Measurements from ENCODE around the gene PVALEF. TPM values are rescaled to one million over a fixed set of nuclear protein-coding genes. Genes with fewer than 3 reads are reported as not detected.

The PVALEF gene
- total and polyA plus RNA-seq, 2 of the 8 experiments (the other 6 are each of a cell fraction or from before 2014, with no cell fraction given) = 0.03 TPM; not detected in 1

GRCh38 chr17:81132197-81132540 is 33.1 kb upstream of the PVALEF start:
- Histone ChIP-seq H3K56ac (replicated peaks; ENCODE audit: insufficient read length, low read depth, low read length) (no peak overlapping the region), H3K14ac (ENCODE audit: insufficient read length) (no peak overlapping the region), H3K23me2 (ENCODE audit: low read depth, low read length) (no peaks in the 10 kb centered on the region), H3K79me1 (ENCODE audit: low read depth, low read length) (no peaks in the 10 kb centered on the region), H2AFZ (ENCODE audit: low read length) (no peak overlapping the region), H2BK5ac (ENCODE audit: low read depth, low read length) (no peak overlapping the region), H3K27me3 (replicated peaks in 1 of 4; ENCODE audit: control insufficient read depth in 3 of 4, extremely low read depth in 1 of 4, insufficient read depth in 3 of 4, low read length in 3 of 4) (no peaks in the 10 kb centered on the region), H3K79me2 (ENCODE audit: control insufficient read depth in 1 of 2, insufficient read depth in 2 of 2, low read length in 2 of 2) (no peaks in the 10 kb centered on the region), H2AK5ac (ENCODE audit: low read depth, low read length) (no peak overlapping the region), H3K36me3 (ENCODE audit: control insufficient read depth in 2 of 4, insufficient read depth in 4 of 4, low read length in 3 of 4) (no peaks in the 10 kb centered on the region), H4K8ac (ENCODE audit: extremely low read depth, insufficient read depth, low read length) (no peak overlapping the region), H3K4me2 (ENCODE audit: insufficient read depth in 1 of 2, low read depth in 2 of 2, low read length in 2 of 2) (no peak overlapping the region), H3K27ac (ENCODE audit: low read depth, low read length) (no peak overlapping the region), H3K4me1 (replicated peaks in 1 of 4; ENCODE audit: control insufficient read depth in 3 of 4, insufficient read depth in 4 of 4, low read length in 3 of 4) (peaks cover 0 to 9% (median 4%) of the 10 kb centered on the region in 4 experiments; a peak in 3 of 7 replicates), H2BK20ac (ENCODE audit: low read length) (no peak overlapping the region), H4K20me1 (replicated peaks in 1 of 2; ENCODE audit: control insufficient read depth in 1 of 2, insufficient read depth in 2 of 2, low read length in 2 of 2) (peaks cover 0 to 2% of the 10 kb centered on the region in 2 experiments), H3K23ac (ENCODE audit: insufficient read length) (no peak overlapping the region), H4K91ac (replicated peaks; ENCODE audit: insufficient read length, low read length) (no peak overlapping the region), H3K4me3 (ENCODE audit: extremely low read depth in 1 of 4, insufficient read depth in 2 of 4, low read depth in 3 of 4, low read length in 4 of 4) (no peak overlapping the region), H2BK15ac (ENCODE audit: low read length) (no peak overlapping the region), H3K9me3 (ENCODE audit: insufficient read depth in 2 of 2, low read depth in 1 of 2, low read length in 1 of 2) (no peaks in the 10 kb centered on the region), H4K5ac (ENCODE audit: insufficient read length, low read depth, low read length) (no peak overlapping the region), H2BK120ac (replicated peaks; ENCODE audit: low read depth, low read length) (no peak overlapping the region), H3K9ac (replicated peaks in 1 of 4; ENCODE audit: extremely low read depth in 1 of 4, low read depth in 3 of 4, low read length in 3 of 4) (no peak overlapping the region; a peak in 2 of 7 replicates), H3K18ac (ENCODE audit: extremely low read depth, low read length) (no peak overlapping the region; the same call in 1 of the 2 replicates), H2BK12ac (ENCODE audit: low read depth, low read length) (no peak overlapping the region), H3K4ac (replicated peaks; ENCODE audit: insufficient read length, low read depth, low read length) (no peak overlapping the region)
- ChIA-PET CTCF (ENCODE audit: partially characterized antibody) (interaction anchor here (0.7 to 1.8 kb wide), 4 partner anchors 12 to 58 kb away, joined by 3 to 5 read pairs (median 4); no protein-coding TSS in a partner anchor), POLR2A (ENCODE audit: partially characterized antibody) (interaction anchor here (1.2 to 1.7 kb wide), 2 partner anchors 11 to 110 kb away, joined by 3 to 4 read pairs; no protein-coding TSS in a partner anchor)
- FAIRE-seq (no peak), DNase-seq (ENCODE audit: low read depth in 1 of 2, low spot score in 2 of 2) (no peak)
- TF ChIP-seq HDAC6 (IDR thresholded peaks at IDR 0.05; ENCODE audit: low read depth, low read length) (no peak), TAF7 (optimal IDR thresholded peaks at IDR 0.05; ENCODE audit: borderline replicate concordance, low read depth, low read length) (no peak), NANOG (IDR thresholded peaks at IDR 0.05; ENCODE audit: insufficient read depth, low read depth, low read length, poor library complexity, severe bottlenecking) (no peak), BCL11A (IDR thresholded peaks at IDR 0.05; ENCODE audit: low read depth in 2 of 2, low read length in 2 of 2) (no peak), CEBPB (IDR thresholded peaks at IDR 0.05; ENCODE audit: low read depth, low read length) (no peak)
- 83% methylated on average over 2 of the region's 11 CpGs; no CpG with 5 or more reads in 1 of the 2 experiments for WGBS, 2 experiments (ENCODE audit: extremely low coverage in 1 of 2, insufficient coverage in 1 of 2, insufficient read length in 1 of 2, insufficient replicate concordance in 2 of 2, low coverage in 1 of 2, low lambda C conversion rate in 2 of 2, missing lambda C conversion rate in 1 of 2)
